Measurements from ENCODE around the gene ALB. TPM values are rescaled to one million over a fixed set of nuclear protein-coding genes. Genes with fewer than 3 reads are reported as not detected.

The ALB gene
- total and polyA plus RNA-seq, 11 donors: 0.21 to 3.3 (median 0.76) TPM; not detected in 6

DNA sequence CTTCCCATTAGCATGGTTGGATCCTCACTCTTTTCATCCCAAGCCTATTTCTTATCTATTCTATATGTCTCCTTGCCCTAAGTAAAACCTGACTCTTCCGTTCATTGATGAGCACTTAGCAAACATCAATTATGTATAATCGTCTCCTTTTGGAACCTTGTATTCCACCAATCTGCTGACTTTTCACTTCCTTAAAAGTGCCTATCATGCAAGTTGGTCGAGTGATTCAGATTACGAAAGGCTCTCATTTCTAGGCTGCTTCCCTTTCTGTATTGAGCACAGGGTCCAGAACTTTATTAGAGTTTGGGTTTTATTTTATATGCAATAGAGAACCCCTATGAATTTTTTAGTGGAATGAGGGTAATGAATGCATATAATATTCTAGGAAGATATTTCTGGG lies 27.1 kb upstream of the ALB start:
- H3K27me3 ChIP-seq: no peaks in the 10 kb centered on the region
- intact Hi-C loops (cut with DNase I): no loop called here
- no peaks in the 10 kb centered on the region for H3K36me3 ChIP-seq
- ATAC-seq: no peak
- WGBS, 4 donors: 78 to 83% (median 80%) methylated on average over 4 of the region's 4 CpGs
- no peaks in the 10 kb centered on the region for H3K9me3 ChIP-seq
- H3K4me3 ChIP-seq: no peak overlapping the region
- no peak overlapping the region for H3K27ac ChIP-seq
- H3K4me1 ChIP-seq: no peaks in the 10 kb centered on the region
- TF ChIP-seq, protein P1, sequence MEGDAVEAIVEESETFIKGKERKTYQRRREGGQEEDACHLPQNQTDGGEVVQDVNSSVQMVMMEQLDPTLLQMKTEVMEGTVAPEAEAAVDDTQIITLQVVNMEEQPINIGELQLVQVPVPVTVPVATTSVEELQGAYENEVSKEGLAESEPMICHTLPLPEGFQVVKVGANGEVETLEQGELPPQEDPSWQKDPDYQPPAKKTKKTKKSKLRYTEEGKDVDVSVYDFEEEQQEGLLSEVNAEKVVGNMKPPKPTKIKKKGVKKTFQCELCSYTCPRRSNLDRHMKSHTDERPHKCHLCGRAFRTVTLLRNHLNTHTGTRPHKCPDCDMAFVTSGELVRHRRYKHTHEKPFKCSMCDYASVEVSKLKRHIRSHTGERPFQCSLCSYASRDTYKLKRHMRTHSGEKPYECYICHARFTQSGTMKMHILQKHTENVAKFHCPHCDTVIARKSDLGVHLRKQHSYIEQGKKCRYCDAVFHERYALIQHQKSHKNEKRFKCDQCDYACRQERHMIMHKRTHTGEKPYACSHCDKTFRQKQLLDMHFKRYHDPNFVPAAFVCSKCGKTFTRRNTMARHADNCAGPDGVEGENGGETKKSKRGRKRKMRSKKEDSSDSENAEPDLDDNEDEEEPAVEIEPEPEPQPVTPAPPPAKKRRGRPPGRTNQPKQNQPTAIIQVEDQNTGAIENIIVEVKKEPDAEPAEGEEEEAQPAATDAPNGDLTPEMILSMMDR (IDR thresholded peaks at IDR 0.05): no peak
- no peak for TF ChIP-seq POLR2A (IDR thresholded peaks at IDR 0.05)
- DNase-seq: no peak

DNA sequence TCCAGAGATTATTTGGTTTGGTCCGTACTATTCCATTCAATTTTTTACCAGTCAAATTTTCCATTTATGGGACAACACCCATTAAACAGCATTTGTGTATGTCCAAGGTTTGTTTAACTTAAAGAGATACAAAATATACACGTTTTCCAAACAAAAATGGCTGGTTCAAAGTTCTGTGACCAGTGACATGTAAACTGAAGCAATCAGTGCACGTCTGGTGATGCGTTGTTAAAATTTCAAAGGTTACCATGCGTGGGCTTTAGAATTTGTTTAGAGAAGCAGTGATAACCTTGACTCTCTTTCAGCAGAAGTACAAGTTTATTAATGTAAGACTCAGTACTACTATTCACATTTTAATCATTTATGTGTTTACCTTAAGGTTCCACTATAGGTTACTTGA lies 25.2 kb upstream of the ALB start:
- Histone ChIP-seq H3K4me1 (no peaks in the 10 kb centered on the region), H3K36me3 (no peaks in the 10 kb centered on the region), H3K27ac (no peak overlapping the region), H3K4me3 (no peak overlapping the region), H3K27me3 (no peaks in the 10 kb centered on the region), H3K9me3 (no peaks in the 10 kb centered on the region)
- WGBS, 4 donors: 69 to 77% (median 73%) methylated on average over 5 of the region's 5 CpGs
- TF ChIP-seq, protein P1 (IDR thresholded peaks at IDR 0.05): no peak
- no peak for TF ChIP-seq POLR2A (IDR thresholded peaks at IDR 0.05)
- intact Hi-C loops (cut with DNase I): no loop called here
- ATAC-seq (no peak), DNase-seq (no peak)

DNA sequence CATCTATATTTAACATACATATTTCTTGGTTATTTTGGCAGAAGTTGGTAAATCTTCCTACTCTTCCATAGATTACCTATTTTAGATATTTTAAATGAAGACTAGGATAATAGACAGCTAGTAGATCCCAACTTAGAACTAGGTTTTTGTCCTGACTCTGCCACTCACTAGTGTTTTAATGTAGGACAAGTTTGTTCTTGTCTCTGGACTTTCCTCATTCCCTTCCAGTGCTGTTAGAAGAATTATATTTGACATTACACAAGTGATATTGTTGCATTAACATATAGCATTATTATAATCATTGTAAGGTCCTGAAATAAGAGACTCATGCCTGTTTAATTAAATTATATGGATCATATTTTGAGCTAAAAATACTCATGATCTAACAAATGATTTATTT lies 24.1 kb upstream of the ALB start:
- ATAC-seq: no peak
- no peaks in the 10 kb centered on the region for H3K9me3 ChIP-seq
- no peaks in the 10 kb centered on the region for H3K27me3 ChIP-seq
- TF ChIP-seq POLR2A (IDR thresholded peaks at IDR 0.05): no peak
- intact Hi-C loops (cut with DNase I): no loop called here
- no peak overlapping the region for H3K27ac ChIP-seq
- H3K4me3 ChIP-seq: no peak overlapping the region
- H3K4me1 ChIP-seq: no peaks in the 10 kb centered on the region
- no peaks in the 10 kb centered on the region for H3K36me3 ChIP-seq
- DNase-seq: no peak

DNA sequence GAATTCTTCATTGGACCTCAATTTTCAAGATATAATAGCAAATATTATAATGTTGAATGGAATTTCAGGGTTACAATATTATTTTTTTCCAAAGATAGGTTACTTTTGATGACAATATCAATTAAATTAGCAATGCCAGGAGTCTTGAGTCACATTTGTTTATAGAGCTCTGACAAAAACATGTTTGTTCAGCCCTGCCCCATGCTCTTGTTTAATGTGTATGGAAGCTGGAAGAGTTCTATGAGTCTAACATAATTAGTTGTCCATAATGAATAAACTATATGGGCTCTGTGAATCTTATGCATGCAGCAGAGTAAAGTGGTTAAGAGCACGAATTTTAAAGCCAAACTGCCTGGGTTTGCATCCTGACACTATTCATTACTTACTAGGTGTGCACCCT lies 22.9 kb upstream of the ALB start:
- H3K4me1 ChIP-seq: no peaks in the 10 kb centered on the region
- no peak overlapping the region for H3K4me3 ChIP-seq
- ATAC-seq: no peak
- DNase-seq: no peak
- intact Hi-C loops (cut with DNase I): no loop called here
- TF ChIP-seq, protein P1 (IDR thresholded peaks at IDR 0.05): no peak
- no peak for TF ChIP-seq POLR2A (IDR thresholded peaks at IDR 0.05)
- no peaks in the 10 kb centered on the region for H3K27me3 ChIP-seq
- H3K36me3 ChIP-seq: no peaks in the 10 kb centered on the region
- WGBS, 4 donors: 27 to 45% (median 39%) methylated on average over 1 of the region's 1 CpG
- peaks cover 0 to 3% (median 0%) of the 10 kb centered on the region in 12 donors for H3K9me3 ChIP-seq
- H3K27ac ChIP-seq: no peak overlapping the region

DNA sequence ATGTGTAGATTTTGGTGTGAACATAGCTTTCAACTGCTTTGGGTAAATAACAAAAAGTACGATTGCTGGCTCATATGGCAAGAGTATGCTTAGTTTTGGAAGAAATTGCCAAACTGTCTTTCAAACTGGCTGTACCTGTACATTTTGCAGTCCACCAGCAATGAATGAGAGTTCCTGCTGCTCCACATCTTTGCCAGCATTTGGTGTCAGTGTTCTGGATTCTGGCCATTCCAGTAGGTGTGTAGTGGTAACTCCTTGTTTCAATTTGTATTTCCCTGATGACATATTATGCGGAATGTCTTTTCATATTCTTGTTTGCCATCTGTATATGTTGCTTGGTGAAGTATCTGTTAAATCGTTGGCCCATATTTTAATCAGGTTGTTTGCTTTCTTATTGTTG lies 20.6 kb upstream of the ALB start:
- DNase-seq (no peak), ATAC-seq (no peak)
- Histone ChIP-seq H3K4me3 (no peak overlapping the region), H3K9me3 (peaks cover 0 to 6% (median 0%) of the 10 kb centered on the region in 12 donors), H3K27me3 (no peaks in the 10 kb centered on the region), H3K27ac (no peak overlapping the region), H3K4me1 (no peaks in the 10 kb centered on the region), H3K36me3 (no peaks in the 10 kb centered on the region)
- 78 to 86% (median 83%) methylated on average over 3 of the region's 3 CpGs for WGBS, 4 donors
- TF ChIP-seq, protein P1 (IDR thresholded peaks at IDR 0.05): no peak
- TF ChIP-seq POLR2A (IDR thresholded peaks at IDR 0.05): no peak
- intact Hi-C loops (cut with DNase I): no loop called here
